ENCODE results near the gene MYADM.

- TF ChIP-seq ZNF274 (IDR thresholded peaks at IDR 0.05; ENCODE audit: low read depth, low read length) (no peak), SUZ12 (IDR thresholded peaks at IDR 0.05; ENCODE audit: extremely low read depth, insufficient read depth, insufficient read length) (no peak)
Measured at GRCh38 chr19:53912653-53913052, 45.0 kb downstream of the MYADM start.

Data from NT2/D1 (cell line).